Effector CD8-positive, alpha-beta T cell (primary cell): ENCODE measurements around the gene PLEKHH2.
"Not testable (repeated sequence)": the region's sequence is repeated elsewhere in the genome, so short reads cannot be mapped to it uniquely, and the experiment has no call there.

Experiments used
- DNase-seq: peaks from one replicate; lab custom pipeline; 2025; lab: John Stamatoyannopoulos, UW

The PLEKHH2 gene

DNA sequence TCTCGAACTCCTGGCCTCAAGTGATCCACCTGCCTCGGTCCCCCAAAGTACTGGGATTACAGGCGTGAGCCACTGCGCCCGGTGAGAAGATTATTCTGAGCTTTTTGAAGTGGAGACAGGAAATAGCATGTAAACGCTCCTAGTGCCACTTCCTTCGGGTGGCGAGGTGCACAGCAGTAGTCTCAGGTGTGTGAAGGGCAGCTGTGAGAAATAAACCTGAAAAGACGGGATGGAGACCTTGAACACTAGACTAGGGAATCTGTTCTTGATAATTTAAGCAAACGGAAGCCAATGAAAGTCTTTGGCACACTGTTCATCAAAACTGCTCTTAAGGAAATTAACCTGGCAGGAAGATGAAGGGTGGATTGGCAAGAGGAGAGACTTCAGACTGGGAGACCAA is 439 bp upstream of the PLEKHH2 start:
- DNase-seq, result no peak

GRCh38 chr2:43642363-43642762 is 5.3 kb downstream of the PLEKHH2 start:
- DNase-seq, result no peak

- no peak for DNase-seq
Measured at GRCh38 chr2:43643680-43644079, 6.6 kb downstream of the PLEKHH2 start.

- no peak for DNase-seq
Measured at GRCh38 chr2:43648994-43649701, 12.1 kb downstream of the PLEKHH2 start.

GRCh38 chr2:43653506-43653905 is 16.4 kb downstream of the PLEKHH2 start:
- DNase-seq, result no peak

DNA sequence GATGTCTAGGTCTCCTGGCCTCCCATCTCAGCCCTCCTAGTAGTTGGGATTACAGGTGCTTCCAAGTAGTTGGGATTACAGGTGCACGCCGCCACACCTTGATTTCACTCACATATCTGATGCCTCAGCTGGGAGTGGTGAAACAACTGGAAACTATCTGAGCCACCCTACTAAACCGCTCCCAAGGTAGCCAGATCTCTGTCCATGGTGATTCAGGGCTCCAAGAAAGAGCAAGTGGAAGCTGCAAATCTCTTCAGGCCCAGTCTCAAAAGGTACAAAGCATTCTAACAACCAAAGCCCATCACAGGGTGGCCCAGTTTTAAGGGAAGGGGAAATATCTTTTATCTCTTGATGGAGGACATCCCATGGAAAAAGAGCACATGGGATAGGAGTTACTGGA is 20.2 kb downstream of the PLEKHH2 start:
- no peak for DNase-seq

DNA sequence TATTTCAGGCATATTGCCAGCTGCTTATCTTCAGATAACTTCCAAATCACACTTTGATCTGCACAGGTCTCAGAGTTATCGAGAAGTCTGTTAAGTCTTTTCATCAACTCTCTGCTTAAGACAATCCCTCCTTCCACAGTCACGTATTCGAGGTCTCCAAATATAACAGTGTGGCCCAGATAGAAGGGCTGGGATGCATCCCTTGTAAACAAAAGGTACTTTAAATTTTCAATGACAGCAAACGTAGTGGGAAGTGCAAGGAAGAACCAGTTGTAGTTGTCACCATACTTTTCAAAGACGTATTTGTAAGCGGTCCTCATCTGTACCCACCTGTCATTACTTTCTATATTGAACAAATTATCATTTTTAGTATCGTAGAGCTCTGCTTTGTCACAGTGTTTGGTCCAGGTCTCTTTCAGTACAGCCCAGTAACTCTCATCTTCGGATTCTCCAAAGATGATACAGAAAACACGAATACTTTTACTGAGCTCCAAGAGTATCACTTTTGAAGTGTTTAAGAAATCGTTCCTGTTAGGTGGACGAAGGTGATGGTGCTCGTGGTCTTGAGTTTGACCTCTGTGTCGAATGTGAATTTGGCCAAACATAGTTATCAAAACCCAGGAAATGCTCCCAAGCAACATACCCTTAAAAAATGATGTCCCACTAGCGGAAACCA is 38.7 kb downstream of the PLEKHH2 start:
- DNase-seq, result no peak

GRCh38 chr2:43676322-43677050 is 39.4 kb downstream of the PLEKHH2 start, which contains the start of gene C1GALT1C1L:
TSS of gene C1GALT1C1L (minus strand) at chr2:43676429. CDS start at chr2:43676322, 107 bp downstream.
- DNase-seq, result no peak

- not testable (repeated sequence) for DNase-seq
Measured at GRCh38 chr2:43677783-43678182, 40.7 kb downstream of the PLEKHH2 start.

DNA sequence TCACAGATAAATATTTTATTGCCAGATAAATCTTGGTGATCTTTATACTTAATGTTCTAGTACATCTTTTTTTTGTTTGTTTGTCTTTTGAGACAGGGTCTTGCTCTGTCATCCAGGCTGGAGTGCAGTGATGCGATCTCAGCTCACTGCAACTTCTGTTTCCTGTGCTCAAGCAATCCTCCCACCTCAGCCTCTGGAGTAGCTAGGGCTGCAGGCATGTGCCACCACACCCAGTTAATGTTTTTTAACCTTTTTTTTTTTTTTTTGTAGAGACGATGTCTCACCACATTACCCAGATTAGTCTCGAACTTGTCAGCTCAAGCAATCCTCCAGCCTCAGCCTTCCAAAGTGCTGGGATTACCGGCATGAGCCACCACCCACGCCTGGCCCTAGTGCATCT is 48.3 kb downstream of the PLEKHH2 start:
- no peak for DNase-seq

DNA sequence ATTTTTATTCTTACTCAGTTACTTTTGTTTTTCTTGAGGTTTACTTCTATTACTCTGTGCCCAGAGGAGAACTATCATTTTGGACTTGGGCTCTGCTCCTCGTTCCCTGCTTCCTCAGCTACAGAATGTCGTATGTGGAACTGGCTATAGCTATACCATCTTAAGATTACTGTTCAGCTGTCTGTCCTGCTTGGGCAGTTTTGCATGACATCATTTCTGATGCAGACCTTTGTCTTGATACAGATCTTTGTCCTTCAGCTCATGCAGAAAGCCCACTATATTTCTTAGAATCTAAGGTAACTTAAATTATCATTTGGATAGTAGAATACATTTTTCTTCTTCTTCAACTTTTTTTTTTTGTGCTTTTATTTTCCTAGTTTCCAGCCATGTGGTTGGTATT is 52.9 kb downstream of the PLEKHH2 start:
- DNase-seq, result no peak

GRCh38 chr2:43692428-43692994 is 55.5 kb downstream of the PLEKHH2 start:
- no peak for DNase-seq

DNA sequence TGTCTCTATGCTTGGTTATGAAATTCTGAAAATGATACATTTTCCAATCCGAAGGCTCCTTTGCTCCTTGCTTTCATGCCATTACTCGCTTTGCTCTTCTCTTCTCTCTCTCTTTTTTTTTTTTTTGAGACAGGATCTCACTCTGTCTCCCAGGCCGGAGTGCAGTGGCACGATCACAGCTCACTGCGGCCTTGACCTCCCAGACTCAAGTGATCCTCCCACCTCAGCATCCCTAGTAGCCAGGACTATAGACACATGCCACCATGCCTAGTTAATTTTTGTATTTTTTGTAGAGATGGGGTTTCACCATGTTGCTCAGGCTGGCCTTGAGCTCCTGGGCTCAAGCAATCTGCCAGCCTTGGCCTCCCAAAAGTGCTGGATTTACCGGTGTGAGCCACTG is 61.1 kb downstream of the PLEKHH2 start:
- DNase-seq, result not testable (repeated sequence)

DNA sequence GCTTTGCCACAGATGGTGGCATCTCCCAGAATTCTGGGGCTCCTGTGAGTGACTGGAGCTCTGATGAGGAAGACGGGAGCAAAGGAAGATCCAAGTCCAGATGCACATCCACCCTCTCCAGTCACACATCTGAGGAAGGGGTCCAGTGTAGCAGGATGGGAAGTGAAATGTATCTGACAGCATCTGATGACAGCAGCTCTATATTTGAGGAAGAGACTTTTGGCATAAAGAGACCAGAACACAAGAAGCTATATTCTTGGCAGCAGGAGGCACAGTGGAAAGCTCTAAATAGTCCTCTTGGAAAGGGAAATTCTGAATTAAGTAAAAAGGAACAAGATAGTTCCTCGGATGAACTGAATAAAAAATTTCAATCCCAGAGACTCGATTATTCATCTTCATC is 62.7 kb downstream of the PLEKHH2 start:
- no peak for DNase-seq

GRCh38 chr2:43701111-43701510 is 64.1 kb downstream of the PLEKHH2 start:
- no peak for DNase-seq

- DNase-seq, result no peak
Measured at GRCh38 chr2:43707255-43708015, 70.4 kb downstream of the PLEKHH2 start.

DNA sequence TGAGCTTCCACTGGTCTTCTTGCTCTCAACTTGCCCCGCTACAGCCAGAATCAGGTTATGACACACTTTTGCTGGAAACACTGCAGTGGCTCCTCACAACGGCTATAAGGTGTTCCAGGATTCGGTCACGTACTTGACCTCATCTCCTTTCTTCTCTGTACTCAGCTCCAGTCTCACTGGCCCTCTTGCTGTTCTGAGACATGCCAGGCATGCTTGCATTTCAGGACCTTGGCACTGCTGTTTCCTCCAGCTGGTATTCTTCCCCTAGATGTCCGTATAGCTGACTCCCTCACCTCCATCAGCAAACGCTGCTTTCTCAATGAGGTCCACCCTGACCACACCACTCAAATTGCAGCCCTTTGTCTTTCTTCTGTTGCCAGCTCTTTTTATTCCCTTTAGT is 71.1 kb downstream of the PLEKHH2 start:
- DNase-seq, result no peak

- DNase-seq, result no peak
Measured at GRCh38 chr2:43708891-43709290, 71.8 kb downstream of the PLEKHH2 start.

DNA sequence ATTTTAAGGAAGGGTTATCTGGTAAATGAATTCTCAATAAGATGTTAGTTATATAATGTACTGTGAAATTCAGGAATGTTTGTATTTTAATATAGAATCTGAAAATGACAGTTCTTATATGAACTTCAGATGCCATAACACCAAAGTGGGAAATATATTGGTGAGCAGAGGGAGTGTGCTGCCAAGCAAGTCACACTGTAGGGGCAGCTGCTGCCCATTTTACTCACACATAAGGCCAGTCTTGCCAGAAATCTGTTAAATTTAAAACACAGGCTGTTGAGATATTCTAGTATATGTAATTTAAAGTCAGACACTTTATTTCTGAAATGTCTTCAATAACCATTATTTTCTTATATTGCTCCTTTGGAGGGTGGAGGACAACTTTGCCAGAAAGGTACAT is 73.8 kb downstream of the PLEKHH2 start:
- no peak for DNase-seq

DNA sequence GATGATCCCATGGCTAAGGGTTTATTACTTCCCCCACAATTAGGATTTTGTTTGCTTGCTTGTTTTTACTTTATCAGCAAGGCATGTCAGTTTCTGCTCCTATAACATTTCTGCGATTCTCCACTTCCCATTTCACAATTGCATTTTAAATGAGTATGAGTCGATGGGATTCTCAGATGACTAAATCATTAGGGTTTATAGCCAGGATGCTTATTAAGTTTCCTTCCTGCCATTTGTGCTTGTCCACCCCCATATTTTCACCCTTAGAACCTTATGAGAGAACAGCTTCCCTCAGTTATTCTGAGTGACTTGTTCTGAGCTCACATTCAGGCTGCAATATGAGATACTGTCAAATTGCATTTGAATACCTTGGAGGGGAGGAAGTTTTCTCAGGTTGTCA is 77.1 kb downstream of the PLEKHH2 start:
- DNase-seq, result no peak

DNA sequence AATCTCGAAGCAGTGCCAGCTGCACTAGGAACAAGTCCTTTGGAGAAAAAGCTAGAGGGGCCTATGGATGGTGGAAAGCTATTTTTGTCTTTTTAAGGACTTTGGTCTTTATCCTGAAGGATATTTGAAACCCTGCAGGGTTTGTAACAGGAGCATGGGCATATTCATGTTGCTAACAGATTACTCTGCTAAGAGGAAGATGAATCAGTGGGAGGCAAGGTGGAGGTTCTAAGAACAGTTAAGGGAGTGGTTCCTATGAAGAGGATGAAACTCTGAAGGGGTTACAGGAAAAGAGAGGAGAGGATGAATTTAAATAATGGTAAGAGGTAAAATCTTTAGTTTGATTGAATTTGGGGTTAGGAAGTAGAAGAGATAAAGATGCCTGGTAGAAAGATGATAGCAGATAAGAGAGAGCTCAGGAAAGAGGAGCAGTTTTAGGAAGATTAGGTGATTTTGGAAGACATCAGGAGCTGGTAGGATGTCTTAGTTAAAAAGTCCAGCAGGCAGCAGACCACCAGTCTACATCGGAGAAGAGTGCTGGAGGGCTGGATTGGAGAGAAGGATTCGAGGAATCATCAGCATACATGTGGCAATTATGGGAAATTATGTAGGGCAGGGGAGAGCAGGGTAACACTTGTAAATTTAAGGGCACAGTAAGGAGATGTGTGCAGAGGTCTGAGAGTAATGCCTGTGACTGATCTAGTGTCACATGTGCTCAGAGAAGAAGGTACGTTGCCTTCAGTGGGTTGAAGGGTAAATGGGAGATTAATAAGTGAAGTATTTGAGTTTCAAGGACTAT is 78.4 kb downstream of the PLEKHH2 start:
- DNase-seq, result no peak
